HG03135 (cell line): ENCODE results near the gene AGBL5.

ENCODE experiments used
- ATAC-seq: cut with Tn5 transposase; IDR thresholded peaks from one replicate; pipeline ENCODE4 v1.9.1; 2021; ENCODE audit warnings: mild to moderate bottlenecking, moderate library complexity; ENCODE audit not compliant: unreplicated experiment

The AGBL5 gene

GRCh38 chr2:27086724-27087593 lies 35.5 kb downstream of the AGBL5 start, which contains the start of gene KHK:
TSS of gene KHK (plus strand) at chr2:27086772. CDS start at chr2:27087260, 488 bp downstream.
- peak; percentile 12 for ATAC-seq

DNA sequence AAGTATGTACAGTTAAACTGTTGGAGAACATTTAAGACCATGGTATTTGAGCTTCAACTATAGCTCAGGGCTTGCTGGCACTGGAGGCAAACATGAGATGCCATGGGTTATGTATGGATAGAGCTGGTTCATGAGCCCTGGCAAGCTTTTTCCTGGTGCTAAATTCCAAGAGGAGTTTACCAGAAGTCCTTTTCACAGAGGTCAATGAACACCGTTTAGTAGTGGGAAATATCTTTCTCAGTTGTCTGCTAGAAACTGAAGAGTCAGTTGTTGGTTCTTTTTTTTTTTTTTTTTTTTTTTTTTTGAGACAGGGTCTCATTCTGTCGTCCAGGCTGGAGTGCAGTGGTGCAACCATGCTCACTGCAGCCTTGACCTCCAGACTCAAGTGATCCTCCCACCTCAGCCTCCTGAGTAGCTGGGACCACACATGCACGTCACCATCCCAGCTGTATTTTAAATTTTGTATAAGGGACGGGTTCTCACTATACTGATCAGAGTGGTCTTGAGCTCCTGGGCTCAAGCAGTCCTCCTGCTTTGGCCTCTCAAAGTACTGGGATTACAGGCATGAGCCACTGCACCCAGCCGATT lies 36.4 kb downstream of the AGBL5 start:
- ATAC-seq, result no peak

GRCh38 chr2:27088634-27089033 lies 37.2 kb downstream of the AGBL5 start:
- ATAC-seq, result no peak

DNA sequence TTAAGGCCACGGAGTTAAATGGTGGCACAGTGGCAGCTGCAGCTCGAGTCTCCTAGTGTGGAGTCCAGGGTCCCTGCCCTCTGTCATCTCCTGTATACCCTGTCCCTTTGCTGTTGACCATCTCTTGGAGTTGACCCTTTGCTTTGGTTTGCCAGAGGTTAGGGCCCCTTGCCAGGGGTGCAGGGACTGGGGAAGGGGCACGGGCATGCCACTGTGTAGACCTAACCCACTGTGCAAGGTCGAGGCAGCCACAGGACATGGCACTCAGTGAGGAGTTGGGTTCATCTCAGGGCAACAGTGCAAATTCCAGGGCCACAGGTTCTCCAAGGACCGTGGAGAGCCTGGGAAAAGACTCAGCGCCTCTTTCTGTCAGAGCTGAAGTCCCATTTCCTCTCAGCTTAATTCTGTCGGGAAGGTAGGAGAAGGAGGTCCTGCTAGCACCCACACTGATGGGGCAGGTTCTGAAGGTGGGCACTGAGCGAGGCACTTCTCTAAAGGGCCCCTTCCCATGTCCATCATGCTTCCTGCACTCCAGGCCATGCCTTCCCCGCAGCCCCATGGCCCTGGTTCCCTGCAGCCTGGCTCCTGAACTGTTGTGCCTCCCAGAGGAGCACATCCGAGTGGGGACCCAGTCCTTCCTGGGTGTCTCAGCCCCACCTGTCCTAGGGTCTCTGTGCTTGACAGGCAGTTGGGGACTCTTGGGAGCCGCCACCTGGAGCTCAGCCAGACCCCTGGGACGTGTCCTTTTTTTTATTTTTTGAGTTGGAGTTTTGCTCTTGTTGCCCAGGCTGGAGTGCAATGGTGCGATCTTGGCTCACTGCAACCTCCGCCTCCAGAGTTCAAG lies 37.9 kb downstream of the AGBL5 start:
- ATAC-seq, result no peak

GRCh38 chr2:27091746-27092695 lies 40.6 kb downstream of the AGBL5 start:
- ATAC-seq, result no peak

DNA sequence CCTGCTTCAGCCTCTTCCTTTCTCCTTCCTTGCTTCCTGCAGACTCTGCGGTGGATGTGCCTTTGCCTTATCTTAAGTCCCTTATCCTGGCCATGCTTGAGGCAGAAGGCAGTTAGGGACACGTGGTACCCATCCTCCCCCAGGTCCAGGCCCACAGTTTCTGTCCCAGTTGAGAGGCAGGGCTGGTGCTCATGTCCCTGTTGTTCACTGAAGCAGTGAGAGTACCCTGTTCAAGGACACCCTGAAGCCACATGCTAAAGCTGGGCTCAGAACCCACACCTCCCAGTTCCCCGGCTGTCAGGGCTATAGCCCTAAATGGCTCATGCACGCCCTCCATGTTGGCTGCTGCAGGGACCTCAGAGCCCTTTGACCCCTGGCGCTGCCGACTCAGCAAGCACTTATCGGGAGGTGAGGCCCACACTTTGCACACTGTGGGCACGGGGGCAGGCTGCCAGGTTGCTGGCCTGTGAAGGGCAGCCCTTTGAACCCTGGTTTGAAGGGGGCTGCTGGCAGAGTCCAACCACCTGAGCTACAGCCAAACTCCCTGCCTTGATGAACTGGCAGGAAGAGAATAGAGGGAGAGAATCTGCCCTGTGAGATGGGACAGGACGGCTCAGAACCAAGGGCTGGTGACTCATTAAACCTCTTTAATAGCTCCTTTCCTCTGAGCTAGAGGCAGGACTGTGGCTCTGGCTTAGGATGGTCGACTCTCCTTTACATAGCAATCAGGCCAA lies 41.4 kb downstream of the AGBL5 start:
- ATAC-seq, result no peak

GRCh38 chr2:27093430-27094352 lies 42.2 kb downstream of the AGBL5 start:
- ATAC-seq, result no peak

- no peak for ATAC-seq
Measured at GRCh38 chr2:27094353-27094984, 43.0 kb downstream of the AGBL5 start.

DNA sequence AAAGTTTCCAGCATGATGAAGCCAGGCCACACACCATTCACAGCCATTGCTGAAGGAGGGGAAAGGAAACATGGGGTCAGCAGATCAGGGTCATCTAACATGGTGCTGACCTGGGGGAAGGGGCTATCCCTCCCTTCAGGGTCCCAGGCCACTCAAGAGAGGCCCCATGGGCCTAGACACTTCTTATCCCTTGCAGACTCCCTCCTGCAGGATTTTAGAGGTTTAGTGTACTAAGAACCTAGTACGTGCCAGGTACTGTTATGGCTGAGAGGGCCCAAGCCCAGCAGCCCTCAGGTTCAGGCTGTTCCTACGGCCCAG lies 43.9 kb downstream of the AGBL5 start:
- ATAC-seq, result no peak

DNA sequence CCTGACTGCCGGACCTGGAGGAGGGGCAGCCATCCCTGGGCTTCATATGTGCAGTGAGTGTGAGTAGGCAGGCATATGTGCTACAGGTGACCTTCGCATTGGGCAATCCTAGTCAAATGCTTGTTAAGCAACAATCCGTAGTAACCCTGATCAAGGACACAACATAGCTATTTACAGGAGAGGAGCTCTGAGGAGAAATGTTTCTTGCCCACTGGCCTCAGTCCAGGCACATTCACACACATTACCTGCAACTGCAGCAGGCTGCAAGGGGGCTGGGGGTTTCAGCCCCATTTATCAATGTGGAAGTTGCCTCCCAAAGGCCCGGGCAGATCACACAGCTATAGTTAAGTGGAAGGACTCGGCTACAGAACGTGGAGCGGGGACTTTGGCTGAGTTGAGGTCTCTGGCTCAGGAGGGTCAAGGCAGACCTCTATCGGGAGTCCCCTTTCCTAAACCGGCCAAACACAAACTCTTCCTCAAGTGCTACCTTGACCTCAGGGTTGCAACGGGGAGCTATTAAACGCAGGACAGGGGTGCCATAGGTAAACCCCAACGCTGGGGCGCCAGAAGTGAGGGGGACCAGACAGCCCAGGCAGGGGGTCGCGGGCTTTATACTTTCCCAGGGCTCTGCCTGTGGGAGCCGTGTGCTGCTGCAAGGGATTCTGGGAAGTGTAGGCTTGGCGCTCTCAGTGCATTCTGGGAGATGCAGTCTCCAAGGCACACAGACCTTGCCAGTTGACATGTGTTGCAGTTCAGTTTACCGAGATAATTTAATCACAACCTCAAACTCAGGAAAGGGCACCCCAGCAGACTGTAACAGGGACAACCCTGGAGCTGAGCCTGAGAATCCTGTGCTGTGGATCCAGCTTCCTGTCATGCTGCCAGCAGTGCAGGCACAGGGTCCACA lies 44.5 kb downstream of the AGBL5 start:
- ATAC-seq, result no peak

GRCh38 chr2:27096748-27097297 lies 45.4 kb downstream of the AGBL5 start:
- no peak for ATAC-seq

DNA sequence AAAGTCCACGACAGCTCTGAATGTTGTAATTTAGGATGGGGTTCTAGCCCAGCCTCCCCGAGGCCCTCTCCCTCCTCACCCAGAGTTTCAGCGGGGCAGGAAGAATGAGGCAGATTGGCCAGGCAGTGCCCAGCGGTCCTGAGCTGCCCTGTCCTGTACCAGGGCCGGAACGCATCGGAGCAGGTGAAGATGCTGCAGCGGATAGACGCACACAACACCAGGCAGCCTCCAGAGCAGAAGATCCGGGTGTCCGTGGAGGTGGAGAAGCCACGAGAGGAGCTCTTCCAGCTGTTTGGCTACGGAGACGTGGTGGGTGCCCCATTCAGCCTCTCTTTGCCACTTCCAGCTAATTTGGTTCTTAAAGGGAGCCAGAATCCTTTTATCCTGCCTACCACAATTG lies 45.9 kb downstream of the AGBL5 start:
- no peak for ATAC-seq

- ATAC-seq, result no peak
Measured at GRCh38 chr2:27099334-27099955, 48.0 kb downstream of the AGBL5 start.

DNA sequence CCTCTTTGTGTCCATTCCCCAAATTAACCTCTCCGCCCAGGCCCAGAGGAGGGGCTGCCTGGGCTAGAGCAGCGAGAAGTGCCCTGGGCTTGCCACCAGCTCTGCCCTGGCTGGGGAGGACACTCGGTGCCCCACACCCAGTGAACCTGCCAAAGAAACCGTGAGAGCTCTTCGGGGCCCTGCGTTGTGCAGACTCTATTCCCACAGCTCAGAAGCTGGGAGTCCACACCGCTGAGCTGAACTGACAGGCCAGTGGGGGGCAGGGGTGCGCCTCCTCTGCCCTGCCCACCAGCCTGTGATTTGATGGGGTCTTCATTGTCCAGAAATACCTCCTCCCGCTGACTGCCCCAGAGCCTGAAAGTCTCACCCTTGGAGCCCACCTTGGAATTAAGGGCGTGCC lies 48.6 kb downstream of the AGBL5 start:
- ATAC-seq, result no peak

- ATAC-seq, result no peak
Measured at GRCh38 chr2:27102329-27102728, 50.9 kb downstream of the AGBL5 start.

GRCh38 chr2:27105981-27106380 lies 54.5 kb downstream of the AGBL5 start:
- ATAC-seq, result no peak

- no peak for ATAC-seq
Measured at GRCh38 chr2:27108221-27108620, 56.8 kb downstream of the AGBL5 start.
